Panc1 (cell line): ENCODE data around the gene KCNMB2. TPM values are rescaled to one million over a fixed set of nuclear protein-coding genes. Genes with fewer than 3 reads are reported as not detected.

Source experiments
- ATAC-seq: fragments of 200-7000 bp; cut with Tn5 transposase; 2 replicates; pipeline ENCODE4 v1.9.1; 2020; ENCODE audit warnings: mild to moderate bottlenecking, moderate library complexity
- BruUV-seq: library from RNA; stranded (reverse); fragments of 400-500 nt; replicated peaks from 2 replicates; lab custom pipeline; 2021; lab: Mats Ljungman, UMichigan
- CTCF ChIA-PET: fragments of 300-600 bp; sonication (Branson Sonifier 250); formaldehyde crosslinking; loops from one replicate; lab custom pipeline; 2022; ENCODE audit warnings: antibody characterized with exemption; lab: Charles Lee
- POLR2A ChIA-PET: fragments of 300-600 bp; sonication (Branson Sonifier 250); formaldehyde crosslinking; loops from one replicate; lab custom pipeline; 2022; ENCODE audit warnings: antibody characterized with exemption; lab: Charles Lee
- DNase-seq: peaks from one replicate; pipeline ENCODE4 v3.0.0-alpha.2; 2010; ENCODE audit warnings: low read depth, low spot score
- H3K27ac ChIP-seq: 2 replicates; pipeline ENCODE4 v1.5.1; 2011; ENCODE audit warnings: mild to moderate bottlenecking, low read length, inconsistent platforms
- H3K27me3 ChIP-seq: fragments of 200-500 bp; sonication (Bioruptor generic); 2 replicates; pipeline ENCODE4 v1.6.0; 2014; ENCODE audit warnings: low read length, inconsistent platforms; ENCODE audit not compliant: control insufficient read depth, insufficient read depth
- H3K36me3 ChIP-seq: fragments of 200-500 bp; sonication (Bioruptor generic); 2 replicates; pipeline ENCODE4 v1.5.1; 2014; ENCODE audit warnings: inconsistent platforms, mild to moderate bottlenecking, low read length, moderate library complexity; ENCODE audit not compliant: control insufficient read depth, insufficient read depth
- H3K4me1 ChIP-seq: 2 replicates; pipeline ENCODE4 v1.5.1; 2011; ENCODE audit warnings: inconsistent platforms, mild to moderate bottlenecking, low read length, moderate library complexity; ENCODE audit not compliant: control insufficient read depth, insufficient read depth
- H3K4me3 ChIP-seq, 2 experiments: 2 replicates each; pipeline ENCODE4 v1.5.1; 2011 to 2012; ENCODE audit warnings: low read depth in 2 of 2, low read length in 2 of 2, mild to moderate bottlenecking in 2 of 2, inconsistent platforms in 1 of 2, moderate library complexity in 1 of 2
- H3K9me3 ChIP-seq: fragments of 200-500 bp; sonication (Bioruptor generic); 2 replicates; pipeline ENCODE4 v1.5.1; 2014; ENCODE audit warnings: low read depth, mild to moderate bottlenecking, inconsistent platforms, low read length, moderate library complexity; ENCODE audit not compliant: control insufficient read depth, insufficient read depth
- CTCF ChIP-seq: fragments of 450-650 bp; IDR thresholded peaks from 2 replicates; pipeline ENCODE4 v1.5.1; 2017; ENCODE audit warnings: mild to moderate bottlenecking
- POLR2AphosphoS5 ChIP-seq: IDR thresholded peaks from 2 replicates; pipeline ENCODE4 v1.6.1; 2012; ENCODE audit warnings: mild to moderate bottlenecking, low read depth, low read length, moderate library complexity
- REST ChIP-seq, 2 experiments: IDR thresholded peaks; 2 replicates each; pipeline ENCODE4 v1.6.1; 2011 to 2012; ENCODE audit warnings: low read depth in 2 of 2, control low read depth in 1 of 2, low read length in 1 of 2, mild to moderate bottlenecking in 1 of 2, moderate library complexity in 1 of 2; ENCODE audit not compliant: insufficient read depth in 1 of 2
- SIN3A ChIP-seq: IDR thresholded peaks from 2 replicates; pipeline ENCODE4 v1.6.1; 2012; ENCODE audit warnings: low read depth, mild to moderate bottlenecking, low read length, moderate library complexity, borderline replicate concordance; ENCODE audit not compliant: insufficient read depth
- TCF7L2 ChIP-seq: IDR thresholded peaks from 2 replicates; pipeline ENCODE4 v1.6.1; 2011; ENCODE audit warnings: mild to moderate bottlenecking, low read depth, low read length, inconsistent platforms
- in situ Hi-C: cut with HindIII; loops from 2 replicates; pipeline ENCODE4 v1.10.0; 2016; ENCODE audit warnings: low sequenced_read_pairs, low pct_unique_long_range_greater_than_20kb
- intact Hi-C: fragments of 100-400 bp; cut with micrococcal nuclease; formaldehyde crosslinking; loops from one replicate; pipeline ENCODE4 v1.10.0; 2022; ENCODE audit not compliant: unreplicated experiment
- total RNA-seq: library from RNA; stranded (reverse); gene quantifications from one replicate; pipeline ENCODE4 v1.2.1, GENCODE V29; 2021; ENCODE audit not compliant: unreplicated experiment

The KCNMB2 gene
- total RNA-seq, 1 experiment from 2014 or later, result not detected

GRCh38 chr3:178487752-178488151 lies 48.5 kb upstream of the KCNMB2 start:
- no peaks in the 10 kb centered on the region for H3K36me3 ChIP-seq
- no peak overlapping the region for H3K27ac ChIP-seq
- BruUV-seq, result no TSS peak
- H3K27me3 ChIP-seq, result no peaks in the 10 kb centered on the region; the same call in 1 of the 2 replicates
- H3K9me3 ChIP-seq, result no peaks in the 10 kb centered on the region
- ATAC-seq (no peak), DNase-seq (no peak)
- ChIA-PET POLR2A (no interaction called here), CTCF (no interaction called here)
- TF ChIP-seq TCF7L2, result no peak
- no peak for TF ChIP-seq REST (IDR thresholded peaks at IDR 0.05; ENCODE audit: insufficient read depth in 1 of 2, low read depth in 2 of 2, low read length in 1 of 2)
- TF ChIP-seq SIN3A, result no peak
- no peak for TF ChIP-seq CTCF
- no peak for TF ChIP-seq POLR2AphosphoS5
- in situ Hi-C loops (no loop called here), intact Hi-C loops (no loop called here)
- H3K4me1 ChIP-seq, result no peaks in the 10 kb centered on the region
- no peak overlapping the region for H3K4me3 ChIP-seq

- TF ChIP-seq TCF7L2 (no peak), SIN3A (no peak), POLR2AphosphoS5 (no peak), REST (IDR thresholded peaks at IDR 0.05; ENCODE audit: insufficient read depth in 1 of 2, low read depth in 2 of 2, low read length in 1 of 2) (no peak), CTCF (no peak)
- DNase-seq (no peak), ATAC-seq (no peak)
- CTCF ChIA-PET, result no interaction called here
- in situ Hi-C loops (no loop called here), intact Hi-C loops (no loop called here)
- POLR2A ChIA-PET, result interaction anchor here (0.5 kb wide), 1 partner anchor 278 kb away, joined by 4 read pairs; no protein-coding TSS in a partner anchor
- Histone ChIP-seq H3K36me3 (no peaks in the 10 kb centered on the region), H3K27me3 (no peaks in the 10 kb centered on the region; the same call in 1 of the 2 replicates), H3K4me3 (no peak overlapping the region), H3K4me1 (no peaks in the 10 kb centered on the region), H3K9me3 (no peaks in the 10 kb centered on the region), H3K27ac (no peak overlapping the region)
- no TSS peak for BruUV-seq
These were observed 44.5 kb upstream of the KCNMB2 start for GRCh38 chr3:178491751-178492150.
